ENCODE data around the gene STON2. TPM values are rescaled to one million over a fixed set of nuclear protein-coding genes. Genes with fewer than 3 reads are reported as not detected.
A peak's percentile ranks its signal among the peaks of the same experiment; 100 is the strongest.

Gene STON2
- total and polyA plus RNA-seq, 2 of the 8 experiments (the other 6 are each of a cell fraction or from before 2014, with no cell fraction given) = 8.9 to 50.0 TPM

- 79% methylated on average over 4 of the region's 4 CpGs; no CpG with 5 or more reads in 1 of the 2 experiments for WGBS, 2 experiments (ENCODE audit: extremely low coverage in 1 of 2, insufficient coverage in 1 of 2, insufficient read length in 1 of 2, insufficient replicate concordance in 2 of 2, low coverage in 1 of 2, low lambda C conversion rate in 2 of 2, missing lambda C conversion rate in 1 of 2)
- Histone ChIP-seq H2BK120ac (replicated peaks; ENCODE audit: low read depth, low read length) (no peak overlapping the region), H4K5ac (ENCODE audit: insufficient read length, low read depth, low read length) (no peak overlapping the region), H3K4me1 (replicated peaks in 1 of 4; ENCODE audit: control insufficient read depth in 3 of 4, insufficient read depth in 4 of 4, low read length in 3 of 4) (peaks cover 0 to 10% (median 7%) of the 10 kb centered on the region in 4 experiments; a peak in 4 of 7 replicates), H2AK5ac (ENCODE audit: low read depth, low read length) (no peak overlapping the region), H3K14ac (ENCODE audit: insufficient read length) (no peak overlapping the region), H4K20me1 (replicated peaks in 1 of 2; ENCODE audit: control insufficient read depth in 1 of 2, insufficient read depth in 2 of 2, low read length in 2 of 2) (no peaks in the 10 kb centered on the region), H3K4me2 (ENCODE audit: insufficient read depth in 1 of 2, low read depth in 2 of 2, low read length in 2 of 2) (no peak overlapping the region), H3K27me3 (replicated peaks in 1 of 4; ENCODE audit: control insufficient read depth in 3 of 4, extremely low read depth in 1 of 4, insufficient read depth in 3 of 4, low read length in 3 of 4) (no peaks in the 10 kb centered on the region; a peak in 1 of 7 replicates), H3K18ac (ENCODE audit: extremely low read depth, low read length) (no peak overlapping the region), H4K91ac (replicated peaks; ENCODE audit: insufficient read length, low read length) (no peak overlapping the region), H3K4ac (replicated peaks; ENCODE audit: insufficient read length, low read depth, low read length) (no peak overlapping the region), H3K79me2 (ENCODE audit: control insufficient read depth in 1 of 2, insufficient read depth in 2 of 2, low read length in 2 of 2) (no peaks in the 10 kb centered on the region), H3K4me3 (ENCODE audit: extremely low read depth in 1 of 4, insufficient read depth in 2 of 4, low read depth in 3 of 4, low read length in 4 of 4) (no peak overlapping the region), H3K79me1 (ENCODE audit: low read depth, low read length) (no peaks in the 10 kb centered on the region), H4K8ac (ENCODE audit: extremely low read depth, insufficient read depth, low read length) (no peak overlapping the region), H3K9me3 (ENCODE audit: insufficient read depth in 2 of 2, low read depth in 1 of 2, low read length in 1 of 2) (no peaks in the 10 kb centered on the region), H3K56ac (replicated peaks; ENCODE audit: insufficient read length, low read depth, low read length) (no peak overlapping the region), H3K23me2 (ENCODE audit: low read depth, low read length) (no peaks in the 10 kb centered on the region), H2AFZ (ENCODE audit: low read length) (peak overlapping the region; percentile 67), H2BK5ac (ENCODE audit: low read depth, low read length) (no peak overlapping the region), H3K36me3 (ENCODE audit: control insufficient read depth in 2 of 4, insufficient read depth in 4 of 4, low read length in 3 of 4) (no peaks in the 10 kb centered on the region), H3K27ac (ENCODE audit: low read depth, low read length) (no peak overlapping the region), H2BK20ac (ENCODE audit: low read length) (no peak overlapping the region), H3K9ac (replicated peaks in 1 of 4; ENCODE audit: extremely low read depth in 1 of 4, low read depth in 3 of 4, low read length in 3 of 4) (no peak overlapping the region; a peak in 1 of 7 replicates), H2BK12ac (ENCODE audit: low read depth, low read length) (no peak overlapping the region), H3K23ac (ENCODE audit: insufficient read length) (no peak overlapping the region), H2BK15ac (ENCODE audit: low read length) (no peak overlapping the region)
- POLR2A ChIA-PET (ENCODE audit: partially characterized antibody) = interaction anchor here (0.8 to 1.9 kb wide), 5 partner anchors 179 to 230 kb away, joined by 3 to 5 read pairs (median 4); no protein-coding TSS in a partner anchor
- CTCF ChIA-PET (ENCODE audit: partially characterized antibody) = interaction anchor here (0.6 to 12.9 kb wide), 17 partner anchors 9 to 285 kb away, joined by 3 to 426 read pairs (median 4); partner anchors contain the start of gene GTF2A1
- no peak for FAIRE-seq
- no peak for DNase-seq (ENCODE audit: low read depth in 1 of 2, low spot score in 2 of 2)
- TF ChIP-seq CREB1 (IDR thresholded peaks at IDR 0.05) (no peak), CEBPB (IDR thresholded peaks at IDR 0.05; ENCODE audit: low read depth, low read length) (no peak), RNF2 (IDR thresholded peaks at IDR 0.05; ENCODE audit: borderline replicate concordance, low read depth, low read length, missing control alignments, poor library complexity, severe bottlenecking) (no peak), RAD21 (IDR thresholded peaks at IDR 0.05 in 1 of 2, conservative IDR thresholded peaks at IDR 0.05 in 1 of 2; ENCODE audit: low read depth in 2 of 2, low read length in 2 of 2) (no peak), POLR2A (IDR thresholded peaks at IDR 0.05; ENCODE audit: control extremely low read depth in 1 of 2, low read depth in 2 of 2, low read length in 2 of 2) (no peak), MAX (IDR thresholded peaks at IDR 0.05) (no peak), BRCA1 (IDR thresholded peaks at IDR 0.05; ENCODE audit: low read depth, low read length) (no peak), GABPA (IDR thresholded peaks at IDR 0.05; ENCODE audit: borderline replicate concordance, insufficient read depth, low read length) (no peak), ATF2 (IDR thresholded peaks at IDR 0.05; ENCODE audit: low read length) (no peak), SP1 (IDR thresholded peaks at IDR 0.05; ENCODE audit: low read depth, low read length) (no peak)
Observed at GRCh38 chr14:81449114-81449513, 49.0 kb upstream of the STON2 start.

All from H1 (cell line).